PC-9 (cell line): ENCODE data around the gene UBAC1. TPM values are rescaled to one million over a fixed set of nuclear protein-coding genes. Genes with fewer than 3 reads are reported as not detected.

Experiments
- BruUV-seq: library from RNA; stranded (reverse); fragments of 400-500 nt; replicated peaks from 2 replicates; lab custom pipeline; 2021; lab: Mats Ljungman, UMichigan
- CTCF ChIA-PET: fragments of 300-600 bp; sonication (Branson Sonifier 250); formaldehyde crosslinking; loops from one replicate; lab custom pipeline; 2022; ENCODE audit warnings: antibody characterized with exemption; lab: Charles Lee
- POLR2A ChIA-PET: fragments of 300-600 bp; sonication (Branson Sonifier 250); formaldehyde crosslinking; loops from one replicate; lab custom pipeline; 2022; ENCODE audit warnings: antibody characterized with exemption; ENCODE audit not compliant: unreplicated experiment; lab: Charles Lee
- DNase-seq, 2 experiments: peaks; one replicate each; pipeline versions ENCODE4 v3.0.0 to v3.0.0-alpha.2; 2015 to 2022; ENCODE audit warnings: mixed read lengths in 1 of 2
- H2AFZ ChIP-seq: fragments of 200-600 bp; sonication (generic); 2 replicates; pipeline ENCODE4 v1.8.1; 2017; ENCODE audit warnings: antibody characterized with exemption
- H3F3A ChIP-seq: fragments of 200-600 bp; sonication (generic); 2 replicates; pipeline ENCODE4 v1.8.1; 2017; ENCODE audit warnings: antibody characterized with exemption, mild to moderate bottlenecking, low read depth; ENCODE audit not compliant: insufficient read depth
- H3K27ac ChIP-seq: fragments of 200-600 bp; sonication (generic); 2 replicates; pipeline ENCODE4 v1.6.1; 2016; ENCODE audit warnings: mixed run types
- H3K27me3 ChIP-seq: fragments of 200-600 bp; sonication (generic); 2 replicates; pipeline ENCODE4 v1.6.1; 2016; ENCODE audit warnings: low read depth, mixed run types; ENCODE audit not compliant: insufficient read depth
- H3K36me3 ChIP-seq: fragments of 200-600 bp; sonication (generic); 2 replicates; pipeline ENCODE4 v1.6.1; 2016; ENCODE audit warnings: low read depth, mixed run types
- H3K4me1 ChIP-seq: fragments of 200-600 bp; sonication (generic); replicated peaks from 2 replicates; pipeline ENCODE4 v1.6.1; 2016; ENCODE audit warnings: mixed run types; ENCODE audit not compliant: insufficient read depth
- H3K4me2 ChIP-seq: fragments of 200-600 bp; sonication (generic); 2 replicates; pipeline ENCODE4 v1.6.1; 2017; ENCODE audit warnings: mixed run types
- H3K4me3 ChIP-seq: fragments of 200-600 bp; sonication (generic); 2 replicates; pipeline ENCODE4 v1.6.1; 2016; ENCODE audit warnings: mixed run types
- H3K79me2 ChIP-seq: fragments of 200-600 bp; sonication (generic); 2 replicates; pipeline ENCODE4 v1.6.1; 2017; ENCODE audit warnings: low read depth, mixed run types
- H3K9me2 ChIP-seq: fragments of 200-600 bp; sonication (generic); 2 replicates; pipeline ENCODE4 v1.8.1; 2017; ENCODE audit warnings: mild to moderate bottlenecking; ENCODE audit not compliant: insufficient read depth
- H3K9me3 ChIP-seq: fragments of 200-600 bp; sonication (generic); 2 replicates; pipeline ENCODE4 v1.8.1; 2016; ENCODE audit warnings: low read depth; ENCODE audit not compliant: insufficient read depth
- H4K20me1 ChIP-seq: fragments of 200-600 bp; sonication (generic); 2 replicates; pipeline ENCODE4 v1.8.1; 2017; ENCODE audit not compliant: insufficient read depth
- CTCF ChIP-seq: fragments of 200-600 bp; sonication (generic); conservative IDR thresholded peaks from 2 replicates; pipeline ENCODE4 v1.6.1; 2017; ENCODE audit warnings: mixed run types, antibody characterized with exemption, mild to moderate bottlenecking, moderate library complexity
- EZH2 ChIP-seq: fragments of 200-600 bp; sonication (generic); IDR thresholded peaks from 2 replicates; pipeline ENCODE4 v1.8.0; 2017; ENCODE audit warnings: antibody characterized with exemption, low read depth
- intact Hi-C: fragments of 100-400 bp; cut with micrococcal nuclease; formaldehyde crosslinking; loops from one replicate; pipeline ENCODE4 v1.10.0; 2022; ENCODE audit not compliant: unreplicated experiment
- total RNA-seq: library from RNA; stranded (reverse); gene quantifications from 2 replicates; pipeline ENCODE4 v1.2.3, GENCODE V29; 2021

The UBAC1 gene
- total RNA-seq, 1 experiment from 2014 or later: 27.6 TPM

GRCh38 chr9:135949501-135950134 is 11.6 kb downstream of the UBAC1 start:
- no peak overlapping the region for H2AFZ ChIP-seq
- no peaks in the 10 kb centered on the region for H3K36me3 ChIP-seq
- no peaks in the 10 kb centered on the region for H3K9me3 ChIP-seq
- intact Hi-C loops: no loop called here
- no peaks in the 10 kb centered on the region for H3K4me1 ChIP-seq
- no peak overlapping the region for H3K4me3 ChIP-seq
- no peak overlapping the region for H3K27ac ChIP-seq
- H3K27me3 ChIP-seq: no peaks in the 10 kb centered on the region
- no peaks in the 10 kb centered on the region for H3K9me2 ChIP-seq
- no peaks in the 10 kb centered on the region for H3K79me2 ChIP-seq
- TF ChIP-seq CTCF: no peak
- TF ChIP-seq EZH2: no peak
- H3K4me2 ChIP-seq: no peak overlapping the region
- ChIA-PET POLR2A (no interaction called here), CTCF (no interaction called here)
- no peaks in the 10 kb centered on the region for H3F3A ChIP-seq
- BruUV-seq: no TSS peak
- DNase-seq: no peak
- no peaks in the 10 kb centered on the region for H4K20me1 ChIP-seq

- Histone ChIP-seq H3K27ac (no peak overlapping the region), H3K27me3 (no peaks in the 10 kb centered on the region), H2AFZ (no peak overlapping the region), H3K79me2 (no peaks in the 10 kb centered on the region), H4K20me1 (no peaks in the 10 kb centered on the region), H3F3A (no peaks in the 10 kb centered on the region), H3K9me3 (no peaks in the 10 kb centered on the region), H3K4me1 (no peaks in the 10 kb centered on the region), H3K9me2 (no peaks in the 10 kb centered on the region), H3K36me3 (no peaks in the 10 kb centered on the region), H3K4me3 (no peak overlapping the region), H3K4me2 (no peak overlapping the region)
- POLR2A ChIA-PET: no interaction called here
- CTCF ChIA-PET: no interaction called here
- BruUV-seq: no TSS peak
- DNase-seq: no peak
- TF ChIP-seq CTCF (no peak), EZH2 (no peak)
- intact Hi-C loops: no loop called here
Observed at GRCh38 chr9:135948968-135949367, 12.2 kb downstream of the UBAC1 start.

- TF ChIP-seq CTCF (no peak), EZH2 (no peak)
- Histone ChIP-seq H3K4me2 (no peak overlapping the region), H3K36me3 (no peaks in the 10 kb centered on the region), H3K27me3 (no peaks in the 10 kb centered on the region), H4K20me1 (no peaks in the 10 kb centered on the region), H3K9me2 (no peaks in the 10 kb centered on the region), H3K79me2 (no peaks in the 10 kb centered on the region), H3K4me1 (no peaks in the 10 kb centered on the region), H3K9me3 (no peaks in the 10 kb centered on the region), H3K27ac (no peak overlapping the region), H3F3A (no peaks in the 10 kb centered on the region), H3K4me3 (no peak overlapping the region), H2AFZ (no peak overlapping the region)
- ChIA-PET CTCF (no interaction called here), POLR2A (no interaction called here)
- intact Hi-C loops: no loop called here
- DNase-seq: no peak
- BruUV-seq: no TSS peak
Observed at GRCh38 chr9:135948446-135948845, 12.7 kb downstream of the UBAC1 start.
